Lower leg skin (tissue), 4 donors: Measurements from ENCODE around the gene PRKAB2. TPM values are rescaled to one million over a fixed set of nuclear protein-coding genes. Genes with fewer than 3 reads are reported as not detected.
"Not testable (repeated sequence)": the region's sequence is repeated elsewhere in the genome, so short reads cannot be mapped to it uniquely, and the experiment has no call there.

Source experiments
- DNase-seq, 2 donors: peaks; one replicate each; pipeline ENCODE4 v3.0.0-alpha.2; 2019; ENCODE audit warnings: low spot score in 2 of 2
- H3K4me3 ChIP-seq: fragments of 200-600 bp; sonication (generic); 2 replicates; pipeline ENCODE4 v1.5.1; 2017; ENCODE audit warnings: mild to moderate bottlenecking, low read depth; ENCODE audit not compliant: poor library complexity, severe bottlenecking
- CTCF ChIP-seq, 3 donors: fragments of 450-650 bp; IDR thresholded peaks; one replicate each; pipeline ENCODE4 v1.5.1; 2016; ENCODE audit warnings: antibody characterized with exemption in 3 of 3, mild to moderate bottlenecking in 3 of 3, moderate library complexity in 2 of 3
- POLR2A ChIP-seq, 2 donors: fragments of 450-650 bp; IDR thresholded peaks; one replicate each; pipeline ENCODE4 v1.6.1; 2016 to 2017; ENCODE audit warnings: antibody characterized with exemption in 2 of 2, mild to moderate bottlenecking in 1 of 2, moderate library complexity in 1 of 2
- WGBS, 2 donors: methylation state at CpG; one replicate each; pipeline ENCODE4 v1.1.5; 2018; 5-methylcytosine and 5-hydroxymethylcytosine counted together
- intact Hi-C: fragments of 100-400 bp; cut with DNase I; formaldehyde crosslinking; loops from one replicate; pipeline ENCODE4 v1.15.0; 2023; ENCODE audit warnings: low total_unique reads
- total RNA-seq, 4 donors: library from RNA; depleted of rRNA; stranded (reverse); fragments of >200 nt; gene quantifications; one replicate each; pipeline ENCODE4 v1.1.0, GENCODE V29; 2016

The PRKAB2 gene
- total RNA-seq, 4 donors from 2014 or later, result 21.4 to 29.8 (median 25.9) TPM

DNA sequence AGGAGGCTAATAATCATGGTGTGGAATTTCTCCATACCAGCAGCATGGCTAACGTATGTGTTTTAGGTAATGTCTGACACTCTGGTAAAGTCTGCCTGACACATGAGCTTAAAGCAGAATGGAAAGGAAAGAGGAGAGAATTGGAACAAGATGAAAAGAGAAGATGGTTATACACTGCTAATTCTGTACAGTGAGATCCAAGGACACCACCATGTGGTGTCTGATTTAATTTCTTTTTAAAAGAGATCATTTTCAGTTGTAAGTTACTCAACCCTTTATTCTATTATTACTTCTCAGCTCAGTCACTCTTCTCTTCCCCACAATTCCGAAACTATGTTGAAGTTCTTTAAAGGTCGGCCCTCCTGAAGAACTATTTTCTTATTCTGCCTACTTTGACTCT is 15.6 kb downstream of the PRKAB2 start:
- no peak for TF ChIP-seq CTCF (IDR thresholded peaks at IDR 0.05)
- no peak for TF ChIP-seq POLR2A (IDR thresholded peaks at IDR 0.05)
- no peak for DNase-seq
- 82 to 90% methylated on average over 3 of the region's 3 CpGs for WGBS, 2 donors
- intact Hi-C loops, result no loop called here
- H3K4me3 ChIP-seq, result no peak overlapping the region

DNA sequence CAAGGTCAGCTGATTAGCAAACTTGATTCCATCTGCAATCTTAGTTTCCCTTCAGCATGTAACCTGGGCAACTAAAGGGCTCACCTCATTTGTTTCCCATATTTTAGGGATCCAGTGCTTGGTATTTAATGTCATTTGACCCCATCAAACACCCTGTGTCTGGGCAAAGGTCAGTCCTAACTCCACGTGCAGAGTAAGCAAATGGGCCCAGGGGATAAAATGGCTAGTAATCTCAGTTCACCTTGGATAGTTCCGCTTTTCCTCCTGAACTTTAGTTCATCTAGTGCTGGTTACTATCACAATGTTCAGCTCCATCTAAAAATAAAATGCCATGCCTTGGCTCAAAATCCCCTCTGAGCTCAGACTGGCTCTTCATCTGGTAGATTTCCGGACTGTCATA is 19.5 kb downstream of the PRKAB2 start:
- no peak overlapping the region for H3K4me3 ChIP-seq
- WGBS, 2 donors, result 87 to 90% methylated on average over 3 of the region's 3 CpGs
- TF ChIP-seq CTCF (IDR thresholded peaks at IDR 0.05) (no peak), POLR2A (IDR thresholded peaks at IDR 0.05) (no peak)
- intact Hi-C loops, result no loop called here
- DNase-seq, result no peak

DNA sequence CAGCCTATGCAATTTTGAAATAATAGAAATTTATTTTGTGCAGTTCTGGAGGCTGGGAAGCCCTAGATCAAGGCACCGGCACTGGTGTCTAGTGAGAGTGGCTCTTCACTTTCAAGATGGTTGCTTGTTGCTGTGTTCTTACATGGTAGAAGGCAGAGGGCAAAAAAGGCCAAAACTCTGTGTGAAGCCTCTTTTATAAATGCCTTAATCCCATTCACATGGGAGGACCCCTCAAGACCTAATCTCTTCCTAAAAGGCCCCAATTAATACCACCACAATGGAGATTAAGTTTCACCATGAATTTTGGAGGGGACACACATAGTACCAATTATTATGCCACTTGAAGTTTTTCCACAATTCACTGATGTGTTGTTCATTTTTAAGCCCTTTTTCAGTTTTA is 21.0 kb downstream of the PRKAB2 start:
- H3K4me3 ChIP-seq, result no peak overlapping the region
- TF ChIP-seq CTCF (IDR thresholded peaks at IDR 0.05) (no peak), POLR2A (IDR thresholded peaks at IDR 0.05) (no peak)
- 83 to 97% methylated on average over 1 of the region's 1 CpG for whole genome bisulfite sequencing, 2 donors
- DNase-seq, result no peak
- intact Hi-C loops, result no loop called here

GRCh38 chr1:147142886-147143285 is 29.4 kb downstream of the PRKAB2 start:
- DNase-seq, result no peak
- no peak for TF ChIP-seq CTCF (IDR thresholded peaks at IDR 0.05)
- TF ChIP-seq POLR2A (IDR thresholded peaks at IDR 0.05), result no peak
- intact Hi-C loops, result no loop called here
- no peak overlapping the region for H3K4me3 ChIP-seq
- WGBS, 2 donors, result 75 to 86% methylated on average over 2 of the region's 2 CpGs

GRCh38 chr1:147130721-147131120 is 41.5 kb downstream of the PRKAB2 start:
- DNase-seq, H3K4me3 ChIP-seq, intact Hi-C loops: not testable (repeated sequence)
- 69 to 86% methylated on average over 1 of the region's 1 CpG for WGBS, 2 donors

- DNase-seq, result no peak
- no peak overlapping the region for H3K4me3 ChIP-seq
- intact Hi-C loops, result no loop called here
- TF ChIP-seq CTCF (IDR thresholded peaks at IDR 0.05) (no peak), POLR2A (IDR thresholded peaks at IDR 0.05) (no peak)
- WGBS, 2 donors, result 83 to 93% methylated on average over 3 of the region's 3 CpGs
Measured at GRCh38 chr1:147129116-147129873, 43.0 kb downstream of the PRKAB2 start.
